Hepatocyte (in vitro differentiated cells): Measurements from ENCODE around the gene CYP11A1. TPM values are rescaled to one million over a fixed set of nuclear protein-coding genes. Genes with fewer than 3 reads are reported as not detected.

Experiments
- DNase-seq: peaks from one replicate; pipeline ENCODE4 v3.0.0-alpha.2; 2016; ENCODE audit warnings: low spot score
- H2AFZ ChIP-seq: fragments of 200-600 bp; sonication (generic); 2 replicates; pipeline ENCODE4 v1.6.0; 2016; ENCODE audit warnings: antibody characterized with exemption, mild to moderate bottlenecking
- H3K27ac ChIP-seq: fragments of 200-600 bp; sonication (generic); 2 replicates; pipeline ENCODE4 v1.5.1; 2016; ENCODE audit warnings: mild to moderate bottlenecking
- H3K27me3 ChIP-seq: fragments of 200-600 bp; sonication (generic); 2 replicates; pipeline ENCODE4 v1.6.1; 2016
- H3K36me3 ChIP-seq: fragments of 200-600 bp; sonication (generic); replicated peaks from 2 replicates; pipeline ENCODE4 v1.5.1; 2016; ENCODE audit warnings: low read depth; ENCODE audit not compliant: insufficient read depth
- H3K4me1 ChIP-seq: fragments of 200-600 bp; sonication (generic); 2 replicates; pipeline ENCODE4 v1.5.1; 2016; ENCODE audit warnings: mild to moderate bottlenecking, moderate library complexity; ENCODE audit not compliant: insufficient read depth
- H3K4me2 ChIP-seq: fragments of 200-600 bp; sonication (generic); 2 replicates; pipeline ENCODE4 v1.6.0; 2016
- H3K4me3 ChIP-seq: fragments of 200-600 bp; sonication (generic); 2 replicates; pipeline ENCODE4 v1.5.1; 2016; ENCODE audit warnings: mild to moderate bottlenecking
- H3K79me2 ChIP-seq: fragments of 200-600 bp; sonication (generic); 2 replicates; pipeline ENCODE4 v1.6.0; 2017; ENCODE audit warnings: mild to moderate bottlenecking
- H3K9me2 ChIP-seq: fragments of 200-600 bp; sonication (generic); replicated peaks from 2 replicates; pipeline ENCODE4 v1.6.0; 2017; ENCODE audit warnings: mild to moderate bottlenecking; ENCODE audit not compliant: insufficient read depth
- H3K9me3 ChIP-seq: fragments of 200-600 bp; sonication (generic); 2 replicates; pipeline ENCODE4 v1.5.1; 2016; ENCODE audit warnings: low read depth, mild to moderate bottlenecking
- H4K20me1 ChIP-seq: fragments of 200-600 bp; sonication (generic); 2 replicates; pipeline ENCODE4 v1.6.0; 2016; ENCODE audit warnings: mild to moderate bottlenecking; ENCODE audit not compliant: insufficient read depth, poor library complexity, severe bottlenecking
- EZH2 ChIP-seq: fragments of 200-600 bp; sonication (generic); IDR thresholded peaks from 2 replicates; pipeline ENCODE4 v1.6.1; 2016; ENCODE audit warnings: antibody characterized with exemption, mild to moderate bottlenecking, borderline replicate concordance
- EZH2phosphoT487 ChIP-seq: fragments of 200-600 bp; sonication (generic); IDR thresholded peaks from one replicate; pipeline ENCODE4 v1.6.1; 2018; ENCODE audit warnings: antibody characterized with exemption, mild to moderate bottlenecking, low read depth, moderate library complexity; ENCODE audit not compliant: unreplicated experiment, severe bottlenecking
- WGBS: methylation state at CpG from one replicate; pipeline ENCODE4 v1.1.6; 2016; ENCODE audit warnings: low lambda C conversion rate; ENCODE audit errors: missing lambda C conversion rate; 5-methylcytosine and 5-hydroxymethylcytosine counted together
- polyA plus RNA-seq: library from polyadenylated mRNA; unstranded; fragments of >200 nt; fragmentation: Nextera tagmentation; extraction: Ambion mirVana; gene quantifications from 2 replicates; pipeline ENCODE4 v1.2.1, GENCODE V29; 2016
- total RNA-seq: library from RNA; depleted of rRNA; stranded (reverse); fragments of >200 nt; gene quantifications from 2 replicates; pipeline ENCODE4 v1.2.3, GENCODE V29; 2014
- TF ChIP-seq, protein P1 (sequence below): fragments of 200-600 bp; sonication (generic); IDR thresholded peaks from 2 replicates; pipeline ENCODE4 v1.5.1; 2016; ENCODE audit warnings: antibody characterized with exemption, mild to moderate bottlenecking; ENCODE audit not compliant: poor library complexity

The CYP11A1 gene
- total and polyA plus RNA-seq, 2 experiments from 2014 or later = 0.80 to 2.6 TPM

- no peaks in the 10 kb centered on the region for H3K27me3 ChIP-seq
- 89% methylated on average over 10 of the region's 10 CpGs for WGBS
- H3K4me1 ChIP-seq = peaks cover 29% of the 10 kb centered on the region
- H3K4me2 ChIP-seq = no peak overlapping the region
- H3K9me3 ChIP-seq = no peaks in the 10 kb centered on the region
- no peaks in the 10 kb centered on the region for H3K79me2 ChIP-seq
- no peaks in the 10 kb centered on the region for H4K20me1 ChIP-seq
- no peaks in the 10 kb centered on the region for H3K36me3 ChIP-seq
- H3K27ac ChIP-seq = peak overlapping the region; percentile 89
- TF ChIP-seq, protein P1, sequence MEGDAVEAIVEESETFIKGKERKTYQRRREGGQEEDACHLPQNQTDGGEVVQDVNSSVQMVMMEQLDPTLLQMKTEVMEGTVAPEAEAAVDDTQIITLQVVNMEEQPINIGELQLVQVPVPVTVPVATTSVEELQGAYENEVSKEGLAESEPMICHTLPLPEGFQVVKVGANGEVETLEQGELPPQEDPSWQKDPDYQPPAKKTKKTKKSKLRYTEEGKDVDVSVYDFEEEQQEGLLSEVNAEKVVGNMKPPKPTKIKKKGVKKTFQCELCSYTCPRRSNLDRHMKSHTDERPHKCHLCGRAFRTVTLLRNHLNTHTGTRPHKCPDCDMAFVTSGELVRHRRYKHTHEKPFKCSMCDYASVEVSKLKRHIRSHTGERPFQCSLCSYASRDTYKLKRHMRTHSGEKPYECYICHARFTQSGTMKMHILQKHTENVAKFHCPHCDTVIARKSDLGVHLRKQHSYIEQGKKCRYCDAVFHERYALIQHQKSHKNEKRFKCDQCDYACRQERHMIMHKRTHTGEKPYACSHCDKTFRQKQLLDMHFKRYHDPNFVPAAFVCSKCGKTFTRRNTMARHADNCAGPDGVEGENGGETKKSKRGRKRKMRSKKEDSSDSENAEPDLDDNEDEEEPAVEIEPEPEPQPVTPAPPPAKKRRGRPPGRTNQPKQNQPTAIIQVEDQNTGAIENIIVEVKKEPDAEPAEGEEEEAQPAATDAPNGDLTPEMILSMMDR = no peak
- TF ChIP-seq EZH2phosphoT487 (no peak), EZH2 (no peak)
- H3K9me2 ChIP-seq = no peaks in the 10 kb centered on the region
- no peak overlapping the region for H3K4me3 ChIP-seq
- no peak overlapping the region for H2AFZ ChIP-seq
- DNase-seq = no peak
These were observed 21.0 kb upstream of the CYP11A1 start for GRCh38 chr15:74388363-74388951.

GRCh38 chr15:74387621-74388362 lies 20.3 kb upstream of the CYP11A1 start:
- Histone ChIP-seq H2AFZ (no peak overlapping the region), H4K20me1 (no peaks in the 10 kb centered on the region), H3K9me3 (no peaks in the 10 kb centered on the region), H3K4me3 (no peak overlapping the region), H3K9me2 (no peaks in the 10 kb centered on the region), H3K79me2 (no peaks in the 10 kb centered on the region), H3K4me2 (no peak overlapping the region), H3K27me3 (no peaks in the 10 kb centered on the region), H3K4me1 (peaks cover 29% of the 10 kb centered on the region), H3K36me3 (no peaks in the 10 kb centered on the region), H3K27ac (no peak overlapping the region)
- no peak for DNase-seq
- TF ChIP-seq, protein P1 = no peak
- no peak for TF ChIP-seq EZH2
- TF ChIP-seq EZH2phosphoT487 = no peak
- WGBS = 82% methylated on average over 10 of the region's 10 CpGs

DNA sequence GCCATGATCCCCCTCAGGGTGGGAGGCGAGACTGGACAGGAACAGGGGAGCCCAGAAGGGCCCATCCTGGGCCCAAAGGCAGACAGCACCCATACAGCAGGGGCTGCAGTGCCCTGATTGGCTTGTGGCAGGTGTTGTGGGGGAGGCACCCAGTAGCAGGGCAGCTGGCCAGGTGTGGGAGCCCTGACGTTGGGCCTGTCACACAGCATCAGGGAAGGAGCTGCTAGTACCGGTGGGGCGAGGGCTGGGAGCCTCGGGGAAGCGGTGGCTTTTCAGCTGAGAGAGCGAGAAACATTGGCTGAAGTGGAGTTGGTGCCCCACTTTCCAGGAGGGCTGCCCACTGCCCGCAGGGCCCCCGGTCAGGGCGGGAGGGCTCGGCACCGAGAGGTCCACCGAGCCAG lies 19.7 kb upstream of the CYP11A1 start:
- Histone ChIP-seq H3K9me3 (no peaks in the 10 kb centered on the region), H3K27me3 (no peaks in the 10 kb centered on the region), H4K20me1 (no peaks in the 10 kb centered on the region), H3K4me3 (no peak overlapping the region), H3K4me1 (peaks cover 26% of the 10 kb centered on the region), H3K9me2 (no peaks in the 10 kb centered on the region), H3K27ac (no peak overlapping the region), H3K36me3 (no peaks in the 10 kb centered on the region), H3K79me2 (no peaks in the 10 kb centered on the region), H3K4me2 (no peak overlapping the region), H2AFZ (no peak overlapping the region)
- TF ChIP-seq EZH2phosphoT487 = no peak
- no peak for TF ChIP-seq EZH2
- 90% methylated on average over 13 of the region's 13 CpGs for WGBS
- no peak for DNase-seq

GRCh38 chr15:74386496-74387140 lies 19.2 kb upstream of the CYP11A1 start:
- no peak overlapping the region for H3K4me3 ChIP-seq
- no peak overlapping the region for H3K4me2 ChIP-seq
- WGBS = 87% methylated on average over 9 of the region's 15 CpGs
- H3K9me2 ChIP-seq = no peaks in the 10 kb centered on the region
- no peak for TF ChIP-seq EZH2phosphoT487
- TF ChIP-seq, protein P1 = no peak
- peaks cover 22% of the 10 kb centered on the region for H3K4me1 ChIP-seq
- no peaks in the 10 kb centered on the region for H3K79me2 ChIP-seq
- H3K27me3 ChIP-seq = no peaks in the 10 kb centered on the region
- H3K36me3 ChIP-seq = no peaks in the 10 kb centered on the region
- no peaks in the 10 kb centered on the region for H4K20me1 ChIP-seq
- no peak overlapping the region for H2AFZ ChIP-seq
- DNase-seq = no peak
- H3K27ac ChIP-seq = no peak overlapping the region
- H3K9me3 ChIP-seq = no peaks in the 10 kb centered on the region
